Mesenchymal stem cell (in vitro differentiated cells and primary cell): ENCODE data around the gene TBCK.

Experiments
- DNase-seq: peaks from one replicate; pipeline ENCODE4 v3.0.0-alpha.2; 2013
- H2AFZ ChIP-seq: one replicate; pipeline ENCODE4 v1.6.1; 2013; ENCODE audit warnings: low read depth, mild to moderate bottlenecking, control low read depth, inconsistent platforms, low read length, moderate library complexity
- H2AK5ac ChIP-seq: 2 replicates; pipeline ENCODE4 v1.6.1; 2013; ENCODE audit warnings: low read length, moderate library complexity, mild to moderate bottlenecking, inconsistent platforms; ENCODE audit not compliant: severe bottlenecking
- H2BK120ac ChIP-seq: one replicate; pipeline ENCODE4 v1.6.1; 2013; ENCODE audit warnings: low read depth, mild to moderate bottlenecking, inconsistent platforms, low read length, moderate library complexity
- H2BK12ac ChIP-seq, 2 experiments: one replicate each; pipeline ENCODE4 v1.6.1; 2013; ENCODE audit warnings: inconsistent platforms in 2 of 2, low read length in 2 of 2, mild to moderate bottlenecking in 2 of 2, moderate library complexity in 2 of 2, control low read depth in 1 of 2
- H2BK15ac ChIP-seq: one replicate; pipeline ENCODE4 v1.6.1; 2013; ENCODE audit warnings: mild to moderate bottlenecking, low read depth, inconsistent platforms; ENCODE audit not compliant: poor library complexity, severe bottlenecking
- H2BK5ac ChIP-seq: 2 replicates; pipeline ENCODE4 v1.6.1; 2013; ENCODE audit warnings: low read depth, mild to moderate bottlenecking, low read length, control low read depth, inconsistent platforms; ENCODE audit not compliant: poor library complexity, severe bottlenecking
- H3K14ac ChIP-seq, 2 experiments: one replicate each; pipeline ENCODE4 v1.6.1; 2013; ENCODE audit warnings: inconsistent platforms in 2 of 2, low read length in 2 of 2, control low read depth in 1 of 2, mild to moderate bottlenecking in 1 of 2, moderate library complexity in 1 of 2
- H3K18ac ChIP-seq, 2 experiments: one replicate each; pipeline ENCODE4 v1.6.1; 2013; ENCODE audit warnings: inconsistent platforms in 2 of 2, low read length in 2 of 2, control low read depth in 1 of 2, low read depth in 1 of 2, mild to moderate bottlenecking in 1 of 2
- H3K23ac ChIP-seq, 2 experiments: one replicate each; pipeline ENCODE4 v1.6.1; 2013; ENCODE audit warnings: inconsistent platforms in 2 of 2, low read length in 2 of 2, mild to moderate bottlenecking in 2 of 2, moderate library complexity in 2 of 2, control low read depth in 1 of 2
- H3K27ac ChIP-seq: 2 replicates; pipeline ENCODE4 v1.5.1; 2013; ENCODE audit warnings: mild to moderate bottlenecking, moderate library complexity, low read length, control low read depth, inconsistent platforms; ENCODE audit not compliant: poor library complexity, severe bottlenecking
- H3K27me3 ChIP-seq, 2 experiments: 2 replicates each; pipeline versions ENCODE4 v1.6.1 to v1.7.0; 2013; ENCODE audit warnings: low read length in 2 of 2, mild to moderate bottlenecking in 2 of 2, moderate library complexity in 2 of 2, control low read depth in 1 of 2, inconsistent platforms in 1 of 2; ENCODE audit not compliant: control insufficient read depth in 1 of 2, insufficient read depth in 1 of 2
- H3K36me3 ChIP-seq, 2 experiments: 2 replicates each; pipeline versions ENCODE4 v1.6.1 to v1.7.0; 2013; ENCODE audit warnings: low read length in 2 of 2, control low read depth in 1 of 2, inconsistent platforms in 1 of 2, low read depth in 1 of 2, mild to moderate bottlenecking in 1 of 2; ENCODE audit not compliant: insufficient read depth in 2 of 2, control insufficient read depth in 1 of 2
- H3K4ac ChIP-seq, 2 experiments: one replicate each; pipeline ENCODE4 v1.6.1; 2013; ENCODE audit warnings: inconsistent platforms in 2 of 2, low read length in 2 of 2, mild to moderate bottlenecking in 2 of 2, moderate library complexity in 2 of 2, control low read depth in 1 of 2, low read depth in 1 of 2
- H3K4me1 ChIP-seq: 2 replicates; pipeline ENCODE4 v1.6.1; 2013; ENCODE audit warnings: low read depth, low read length, control low read depth; ENCODE audit not compliant: control insufficient read depth, insufficient read depth
- H3K4me2 ChIP-seq: 2 replicates; pipeline ENCODE4 v1.6.1; 2013; ENCODE audit warnings: low read length, mild to moderate bottlenecking, inconsistent platforms; ENCODE audit not compliant: poor library complexity, severe bottlenecking
- H3K4me3 ChIP-seq, 2 experiments: 2 replicates each; pipeline versions ENCODE4 v1.5.1 to v1.7.0; 2013; ENCODE audit warnings: low read length in 2 of 2, mild to moderate bottlenecking in 2 of 2, control low read depth in 1 of 2, low read depth in 1 of 2; ENCODE audit not compliant: insufficient read depth in 1 of 2
- H3K79me1 ChIP-seq: replicated peaks from 2 replicates; pipeline ENCODE4 v1.6.1; 2013; ENCODE audit warnings: mild to moderate bottlenecking, control low read depth, low read length, inconsistent platforms; ENCODE audit not compliant: poor library complexity, severe bottlenecking
- H3K9ac ChIP-seq: 2 replicates; pipeline ENCODE4 v1.7.0; 2013; ENCODE audit warnings: mild to moderate bottlenecking, low read length, moderate library complexity
- H3K9me3 ChIP-seq: 2 replicates; pipeline ENCODE4 v1.7.0; 2013; ENCODE audit warnings: mild to moderate bottlenecking, low read length; ENCODE audit not compliant: control insufficient read depth
- H4K8ac ChIP-seq: one replicate; pipeline ENCODE4 v1.6.1; 2013; ENCODE audit warnings: inconsistent platforms, mild to moderate bottlenecking, low read length, moderate library complexity
- H4K91ac ChIP-seq: one replicate; pipeline ENCODE4 v1.6.1; 2013; ENCODE audit warnings: mild to moderate bottlenecking, low read length, inconsistent platforms
- WGBS: methylation state at CpG from one replicate; pipeline ENCODE4 v1.1.7; 2013; ENCODE audit warnings: mixed read lengths; 5-methylcytosine and 5-hydroxymethylcytosine counted together

TBCK gene

GRCh38 chr4:106186201-106186600 lies 129.8 kb downstream of the TBCK start:
- H3K4me2 ChIP-seq = no peak overlapping the region
- H2AFZ ChIP-seq = no peak overlapping the region
- no peaks in the 10 kb centered on the region for H3K27me3 ChIP-seq
- H2BK15ac ChIP-seq = no peak overlapping the region
- H3K27ac ChIP-seq = no peak overlapping the region
- H3K14ac ChIP-seq = no peak overlapping the region
- H2BK5ac ChIP-seq = no peak overlapping the region
- peak; percentile 18 for DNase-seq
- no peak overlapping the region for H3K18ac ChIP-seq
- H3K9me3 ChIP-seq = no peaks in the 10 kb centered on the region
- H4K8ac ChIP-seq = no peak overlapping the region
- H2BK12ac ChIP-seq = no peak overlapping the region
- H3K4ac ChIP-seq = no peak overlapping the region
- H3K79me1 ChIP-seq = no peaks in the 10 kb centered on the region
- H4K91ac ChIP-seq = no peak overlapping the region
- 56% methylated on average over 1 of the region's 1 CpG for WGBS
- H3K9ac ChIP-seq = no peak overlapping the region
- no peak overlapping the region for H2AK5ac ChIP-seq
- no peaks in the 10 kb centered on the region for H3K4me1 ChIP-seq
- no peak overlapping the region for H3K23ac ChIP-seq
- H2BK120ac ChIP-seq = no peak overlapping the region
- H3K36me3 ChIP-seq = peaks cover 0 to 41% of the 10 kb centered on the region in 2 experiments
- no peak overlapping the region for H3K4me3 ChIP-seq

GRCh38 chr4:106183551-106183950 lies 132.5 kb downstream of the TBCK start:
- H3K27ac ChIP-seq = no peak overlapping the region
- H3K9me3 ChIP-seq = no peaks in the 10 kb centered on the region
- H3K4ac ChIP-seq = no peak overlapping the region
- no peak overlapping the region for H2BK120ac ChIP-seq
- no peak overlapping the region for H2BK15ac ChIP-seq
- H3K27me3 ChIP-seq = no peaks in the 10 kb centered on the region
- H3K4me3 ChIP-seq = no peak overlapping the region
- no peak overlapping the region for H4K8ac ChIP-seq
- H3K4me1 ChIP-seq = no peaks in the 10 kb centered on the region
- DNase-seq = no peak
- H3K79me1 ChIP-seq = no peaks in the 10 kb centered on the region
- H2AFZ ChIP-seq = no peak overlapping the region
- H3K36me3 ChIP-seq = peaks cover 0 to 32% of the 10 kb centered on the region in 2 experiments
- no peak overlapping the region for H3K23ac ChIP-seq
- no peak overlapping the region for H3K14ac ChIP-seq
- no peak overlapping the region for H3K9ac ChIP-seq
- no peak overlapping the region for H2BK12ac ChIP-seq
- no peak overlapping the region for H2AK5ac ChIP-seq
- H3K4me2 ChIP-seq = no peak overlapping the region
- H4K91ac ChIP-seq = no peak overlapping the region
- no peak overlapping the region for H3K18ac ChIP-seq
- H2BK5ac ChIP-seq = no peak overlapping the region

GRCh38 chr4:106172861-106173260 lies 143.1 kb downstream of the TBCK start:
- Histone ChIP-seq H4K8ac (no peak overlapping the region), H3K9ac (no peak overlapping the region), H3K4ac (no peak overlapping the region), H2AFZ (no peak overlapping the region), H2AK5ac (no peak overlapping the region), H3K18ac (no peak overlapping the region), H2BK12ac (no peak overlapping the region), H4K91ac (no peak overlapping the region), H2BK120ac (no peak overlapping the region), H3K36me3 (peaks cover 3 to 32% of the 10 kb centered on the region in 2 experiments), H3K4me2 (no peak overlapping the region), H3K9me3 (no peaks in the 10 kb centered on the region), H2BK15ac (no peak overlapping the region), H3K27me3 (no peaks in the 10 kb centered on the region), H3K4me3 (no peak overlapping the region), H3K14ac (no peak overlapping the region), H2BK5ac (no peak overlapping the region), H3K4me1 (no peaks in the 10 kb centered on the region), H3K27ac (no peak overlapping the region), H3K79me1 (no peaks in the 10 kb centered on the region), H3K23ac (no peak overlapping the region)
- no peak for DNase-seq

DNA sequence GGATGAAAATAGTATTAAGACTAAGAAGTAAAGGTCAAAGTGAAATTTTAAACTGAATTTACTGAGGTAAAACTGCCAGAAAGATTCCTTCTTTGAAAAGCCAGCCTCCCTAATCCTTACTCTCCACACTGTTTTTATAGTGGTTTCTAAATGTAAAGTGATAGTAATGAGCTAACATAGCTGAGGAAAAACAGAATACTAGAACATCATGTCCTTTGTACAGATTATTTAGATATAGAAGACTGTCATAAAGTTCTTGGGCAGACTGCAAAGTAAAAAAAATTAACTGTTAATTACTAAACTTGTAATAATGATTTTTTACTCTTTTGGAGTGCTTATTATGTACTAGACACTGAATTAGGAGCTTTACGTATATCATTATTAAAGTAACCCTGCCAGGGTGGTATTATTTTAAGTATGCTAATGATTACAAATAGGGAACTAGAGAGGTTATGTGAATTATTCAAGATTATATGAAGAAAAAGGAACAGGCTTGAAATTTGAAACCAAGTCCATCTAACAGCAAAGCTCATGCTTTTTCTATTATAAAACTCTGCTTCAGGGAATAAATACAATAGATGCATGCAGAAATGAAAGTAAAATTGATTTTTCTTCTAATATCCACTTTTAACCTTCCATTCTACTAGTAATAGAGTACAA lies 150.5 kb downstream of the TBCK start:
- Histone ChIP-seq H3K9ac (peak overlapping the region; percentile 1), H3K79me1 (peaks cover 2% of the 10 kb centered on the region), H2BK15ac (no peak overlapping the region), H3K4me3 (no peak overlapping the region), H3K36me3 (peaks cover 11 to 39% of the 10 kb centered on the region in 2 experiments), H3K27me3 (no peaks in the 10 kb centered on the region), H3K4me2 (no peak overlapping the region), H2AFZ (no peak overlapping the region), H2BK12ac (no peak overlapping the region), H3K4ac (no peak overlapping the region), H3K14ac (no peak overlapping the region), H2BK5ac (no peak overlapping the region), H3K27ac (no peak overlapping the region), H2BK120ac (no peak overlapping the region), H3K23ac (no peak overlapping the region), H3K9me3 (peaks cover 13% of the 10 kb centered on the region), H4K91ac (no peak overlapping the region), H4K8ac (no peak overlapping the region), H3K18ac (no peak overlapping the region), H3K4me1 (no peaks in the 10 kb centered on the region), H2AK5ac (no peak overlapping the region)
- DNase-seq = no peak
- WGBS = 89% methylated on average over 1 of the region's 1 CpG
